Stimulated activated CD4-positive, alpha-beta T cell treated with anti-CD3 and anti-CD28 coated beads, TNF-alpha, amount 100 ng/mL, for 24 hours (primary cell): ENCODE results near the gene PTPN12.
"Not testable (repeated sequence)": the region's sequence is repeated elsewhere in the genome, so short reads cannot be mapped to it uniquely, and the experiment has no call there.

Experiments
- DNase-seq, 3 experiments: peaks; one replicate each; pipeline ENCODE4 v3.0.0-alpha.2; 2020; ENCODE audit warnings: low read depth in 3 of 3

PTPN12 gene

GRCh38 chr7:77579797-77580196 is 42.7 kb downstream of the PTPN12 start:
- no peak for DNase-seq

GRCh38 chr7:77580762-77581350 is 43.8 kb downstream of the PTPN12 start:
- no peak for DNase-seq

GRCh38 chr7:77587272-77587671 is 50.2 kb downstream of the PTPN12 start:
- DNase-seq, result no peak

- no peak for DNase-seq
Observed at GRCh38 chr7:77600952-77601351, 63.9 kb downstream of the PTPN12 start.

GRCh38 chr7:77606562-77606961 is 69.5 kb downstream of the PTPN12 start:
- DNase-seq, result no peak

- no peak for DNase-seq
Observed at GRCh38 chr7:77619314-77619713, 82.2 kb downstream of the PTPN12 start.

GRCh38 chr7:77626586-77627308 is 89.7 kb downstream of the PTPN12 start:
- DNase-seq, result no peak

GRCh38 chr7:77627309-77627676 is 90.2 kb downstream of the PTPN12 start:
- no peak for DNase-seq

- DNase-seq, result no peak
Observed at GRCh38 chr7:77629797-77630196, 92.7 kb downstream of the PTPN12 start.

GRCh38 chr7:77631820-77632219 is 94.7 kb downstream of the PTPN12 start:
- no peak for DNase-seq

- no peak for DNase-seq
Observed at GRCh38 chr7:77644774-77645173, 107.7 kb downstream of the PTPN12 start.

GRCh38 chr7:77648742-77649338 is 111.7 kb downstream of the PTPN12 start:
- no peak for DNase-seq

GRCh38 chr7:77649716-77650349 is 112.7 kb downstream of the PTPN12 start:
- DNase-seq, result no peak

- peak in 2 of 3 experiments; percentile 7 to 15 for DNase-seq
Observed at GRCh38 chr7:77651575-77652162, 114.6 kb downstream of the PTPN12 start.

GRCh38 chr7:77652826-77653225 is 115.7 kb downstream of the PTPN12 start:
- DNase-seq, result not testable (repeated sequence)

GRCh38 chr7:77653572-77653971 is 116.5 kb downstream of the PTPN12 start:
- no peak for DNase-seq

GRCh38 chr7:77655356-77655755 is 118.3 kb downstream of the PTPN12 start:
- no peak for DNase-seq

- DNase-seq, result no peak
Observed at GRCh38 chr7:77655836-77656455, 118.9 kb downstream of the PTPN12 start.

GRCh38 chr7:77657427-77658224 is 120.5 kb downstream of the PTPN12 start:
- no peak for DNase-seq

GRCh38 chr7:77658928-77659327 is 121.8 kb downstream of the PTPN12 start:
- no peak for DNase-seq

GRCh38 chr7:77661816-77662215 is 124.7 kb downstream of the PTPN12 start:
- no peak for DNase-seq
